Kidney epithelial cell (primary cell): Measurements from ENCODE around the gene GPR152. TPM values are rescaled to one million over a fixed set of nuclear protein-coding genes. Genes with fewer than 3 reads are reported as not detected.

ENCODE experiments used
- DNase-seq: peaks from one replicate; pipeline ENCODE4 v3.0.0-alpha.2; 2010; ENCODE audit warnings: low read depth
- H3K27me3 ChIP-seq: 2 replicates; pipeline ENCODE4 v1.6.0; 2011; ENCODE audit warnings: low read length; ENCODE audit not compliant: control insufficient read depth, insufficient read depth
- H3K36me3 ChIP-seq: 2 replicates; pipeline ENCODE4 v1.5.1; 2011; ENCODE audit warnings: low read length; ENCODE audit not compliant: control insufficient read depth, insufficient read depth
- H3K4me3 ChIP-seq: 2 replicates; pipeline ENCODE4 v1.5.1; 2011; ENCODE audit warnings: low read depth, mild to moderate bottlenecking, control low read depth, low read length
- CTCF ChIP-seq: IDR thresholded peaks from 2 replicates; pipeline ENCODE4 v1.5.1; 2011; ENCODE audit warnings: mild to moderate bottlenecking, moderate library complexity, low read length, control low read depth, inconsistent platforms; ENCODE audit not compliant: insufficient read depth, poor library complexity, severe bottlenecking
- total RNA-seq: library from RNA; depleted of rRNA; stranded (reverse); fragments of >200 nt; gene quantifications from 2 replicates; pipeline ENCODE4 v1.2.3, GENCODE V29; 2015

The GPR152 gene
- total RNA-seq, 1 donor from 2014 or later = not detected

- H3K4me3 ChIP-seq = no peak overlapping the region
- H3K27me3 ChIP-seq = no peaks in the 10 kb centered on the region
- no peak for TF ChIP-seq CTCF
- DNase-seq = no peak
- peaks cover 7% of the 10 kb centered on the region for H3K36me3 ChIP-seq
Measured at GRCh38 chr11:67498544-67498972, 46.0 kb upstream of the GPR152 start.

GRCh38 chr11:67497656-67498291 lies 45.2 kb upstream of the GPR152 start:
- Histone ChIP-seq H3K27me3 (no peaks in the 10 kb centered on the region), H3K36me3 (peaks cover 7% of the 10 kb centered on the region), H3K4me3 (no peak overlapping the region)
- no peak for TF ChIP-seq CTCF
- no peak for DNase-seq

DNA sequence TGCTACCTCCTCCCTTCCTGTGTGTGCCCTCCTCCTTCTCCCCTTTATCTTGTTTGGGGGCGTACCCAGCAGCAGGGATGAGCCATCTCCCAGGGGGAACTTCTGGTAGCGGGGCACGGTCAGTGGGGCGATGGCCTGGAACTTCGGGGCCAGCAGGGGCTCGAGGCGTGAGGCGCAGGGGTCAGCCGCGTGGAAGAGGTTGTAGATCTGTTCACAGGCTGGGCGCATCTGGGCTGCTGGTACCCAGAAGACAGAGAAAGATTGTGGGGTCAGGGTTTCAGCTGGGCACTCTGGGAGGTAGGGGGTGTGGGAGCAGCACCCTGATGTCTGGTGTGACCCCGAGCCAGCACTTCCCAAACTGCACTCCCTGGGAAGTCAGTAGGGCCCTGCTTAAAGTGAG lies 43.6 kb upstream of the GPR152 start:
- no peak for DNase-seq
- TF ChIP-seq CTCF = no peak
- no peaks in the 10 kb centered on the region for H3K27me3 ChIP-seq
- H3K4me3 ChIP-seq = no peak overlapping the region
- peaks cover 8% of the 10 kb centered on the region for H3K36me3 ChIP-seq

DNA sequence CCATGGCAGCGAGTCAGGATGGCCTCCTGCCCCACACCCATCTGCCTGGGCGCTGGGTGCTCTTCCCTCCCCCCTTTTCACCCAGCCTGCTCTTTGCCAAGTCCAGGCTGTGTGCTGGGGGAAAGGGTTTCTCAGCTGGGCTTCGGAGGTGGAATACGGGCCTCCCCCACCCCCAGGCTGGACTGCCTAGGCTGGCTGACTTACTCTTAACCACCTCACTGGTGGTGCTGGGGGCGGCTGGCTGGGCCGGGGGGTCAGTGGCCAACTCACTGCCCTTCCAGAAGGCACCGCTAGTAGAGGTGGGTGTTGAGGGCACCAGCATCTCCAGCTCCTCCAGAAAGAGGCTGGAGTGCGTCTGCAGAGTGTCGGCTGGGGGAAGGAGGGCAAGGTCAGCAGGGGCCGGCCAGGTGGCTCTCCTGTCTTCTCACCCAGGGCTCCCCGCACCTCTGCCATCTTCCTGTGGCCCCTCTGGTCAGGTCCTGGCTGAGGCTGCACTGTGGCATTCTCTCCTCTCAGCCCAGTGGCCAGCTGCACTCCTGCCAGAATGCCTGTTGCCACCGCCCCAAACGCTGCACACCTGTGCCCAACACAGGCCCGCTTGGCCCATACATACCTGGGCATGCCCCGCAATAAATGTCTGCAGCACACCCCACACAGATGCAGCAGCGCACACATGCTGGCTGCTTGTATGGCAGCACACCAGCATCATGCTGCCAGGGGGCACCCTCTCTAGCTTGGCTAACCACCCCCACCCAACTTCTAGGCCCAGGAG lies 42.9 kb upstream of the GPR152 start:
- peaks cover 8% of the 10 kb centered on the region for H3K36me3 ChIP-seq
- no peak for DNase-seq
- no peak overlapping the region for H3K4me3 ChIP-seq
- H3K27me3 ChIP-seq = no peaks in the 10 kb centered on the region
- TF ChIP-seq CTCF = no peak

DNA sequence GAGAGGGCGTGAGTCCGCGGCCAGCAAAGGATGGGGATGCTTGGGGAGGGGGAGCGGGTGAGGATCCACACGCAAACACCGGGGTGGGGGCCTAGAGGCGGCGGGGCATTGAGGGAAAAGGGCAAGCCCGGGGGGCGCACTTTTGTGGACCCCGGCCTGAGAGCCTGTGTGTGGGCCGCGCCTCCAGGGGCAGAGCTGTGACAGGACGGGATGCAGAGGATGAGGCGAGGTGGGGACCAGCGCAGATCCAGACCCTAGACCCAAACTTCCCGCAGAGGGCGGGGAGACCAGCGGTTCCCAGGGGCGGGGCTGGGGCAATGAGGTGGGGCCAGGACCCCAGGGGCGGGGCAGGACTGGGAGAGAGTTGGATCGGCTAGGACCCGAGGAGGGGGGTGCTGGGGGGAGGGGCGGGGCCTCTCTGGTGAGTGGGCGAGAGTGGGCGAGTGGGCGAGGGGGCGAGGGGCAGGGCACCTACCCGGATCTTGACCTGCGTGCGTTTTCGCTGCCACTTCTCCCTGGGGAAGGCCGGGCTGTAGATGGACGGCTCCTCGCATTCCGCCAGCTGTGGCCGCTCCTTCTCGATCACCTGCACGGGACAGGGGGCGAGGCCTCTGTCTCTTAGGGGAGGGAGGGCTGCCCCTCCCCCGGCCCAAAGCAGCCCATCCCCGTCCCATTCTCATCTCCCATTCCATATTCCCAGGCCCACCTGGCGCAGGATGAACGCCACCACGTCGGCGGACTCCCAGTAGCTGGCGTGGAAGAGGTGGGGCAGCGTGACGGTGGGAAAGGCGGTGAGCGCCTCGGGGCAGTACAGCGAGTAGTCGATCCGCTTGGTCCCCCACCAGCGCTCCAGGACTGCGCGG lies 42.1 kb upstream of the GPR152 start:
- TF ChIP-seq CTCF = no peak
- peaks cover 6% of the 10 kb centered on the region for H3K36me3 ChIP-seq
- H3K27me3 ChIP-seq = no peaks in the 10 kb centered on the region
- no peak overlapping the region for H3K4me3 ChIP-seq
- DNase-seq = no peak
